ENCODE data around the gene RPAP3.

- TF ChIP-seq CTCF (IDR thresholded peaks at IDR 0.05; ENCODE audit: borderline replicate concordance, extremely low read depth, low read length, poor library complexity, severe bottlenecking) = no peak
- no peak for TF ChIP-seq EZH2 (IDR thresholded peaks at IDR 0.05; ENCODE audit: borderline replicate concordance, low read depth, low read length, severe bottlenecking)
Measured at GRCh38 chr12:47689215-47689614, 16.6 kb downstream of the RPAP3 start.
